Measurements from ENCODE around the gene PFKP. TPM values are rescaled to one million over a fixed set of nuclear protein-coding genes. Genes with fewer than 3 reads are reported as not detected.
"Not testable (repeated sequence)": the region's sequence is repeated elsewhere in the genome, so short reads cannot be mapped to it uniquely, and the experiment has no call there.

The PFKP gene
- total RNA-seq, 1 donor from 2014 or later = 361 TPM

DNA sequence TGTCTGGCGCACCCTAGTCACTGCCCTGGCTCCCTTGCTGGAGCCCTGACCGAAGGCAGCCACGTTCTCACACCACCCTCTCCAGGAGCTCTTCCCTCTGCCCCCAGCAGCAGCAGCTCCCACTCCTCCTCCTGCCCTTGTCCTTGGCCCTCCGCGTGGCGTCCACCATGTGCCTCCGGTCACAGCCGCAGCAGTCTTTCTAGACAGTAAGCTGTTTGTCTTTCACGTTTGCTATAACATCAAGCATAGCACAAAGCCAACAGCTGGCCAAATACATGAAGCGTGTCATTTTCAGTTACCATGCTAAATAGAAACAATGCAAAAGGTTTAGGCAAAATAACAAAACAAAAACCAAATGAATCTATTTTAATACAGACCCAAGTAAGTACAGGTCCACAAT, 101.9 kb downstream of the PFKP start:
- Histone ChIP-seq H3K9ac (ENCODE audit: low read length) (no peak overlapping the region), H3K4me1 (ENCODE audit: insufficient read depth, low read length) (no peaks in the 10 kb centered on the region), H3K36me3 (ENCODE audit: insufficient read depth, low read length) (peaks cover 50% of the 10 kb centered on the region), H3K27me3 (ENCODE audit: insufficient read depth, low read length) (no peaks in the 10 kb centered on the region), H3K4me2 (ENCODE audit: low read length) (no peak overlapping the region), H3K27ac (ENCODE audit: low read depth, low read length) (no peak overlapping the region), H4K20me1 (ENCODE audit: insufficient read depth, low read length) (peaks cover 37% of the 10 kb centered on the region), H2AFZ (ENCODE audit: low read depth, low read length) (no peak overlapping the region), H3K4me3 (ENCODE audit: insufficient read depth, low read depth, low read length) (no peak overlapping the region), H3K9me3 (ENCODE audit: insufficient read depth, low read depth, low read length) (no peaks in the 10 kb centered on the region), H3K79me2 (ENCODE audit: insufficient read depth, low read length) (peaks cover 48% of the 10 kb centered on the region)
- Mint-ChIP-seq H3K27me3 (ENCODE audit: low read depth, unreplicated experiment) (no peaks in the 10 kb centered on the region), H3K27ac (ENCODE audit: unreplicated experiment) (no peak overlapping the region), H3K9me3 (ENCODE audit: unreplicated experiment) (no peaks in the 10 kb centered on the region), H3K4me1 (ENCODE audit: low read depth, unreplicated experiment) (peaks cover 2% of the 10 kb centered on the region), H3K36me3 (ENCODE audit: low read depth, unreplicated experiment) (peaks cover 34% of the 10 kb centered on the region), H3K4me3 (ENCODE audit: unreplicated experiment) (no peak overlapping the region)
- FAIRE-seq (no peak), DNase-seq (ENCODE audit: low read depth) (no peak)
- TF ChIP-seq, protein P1, sequence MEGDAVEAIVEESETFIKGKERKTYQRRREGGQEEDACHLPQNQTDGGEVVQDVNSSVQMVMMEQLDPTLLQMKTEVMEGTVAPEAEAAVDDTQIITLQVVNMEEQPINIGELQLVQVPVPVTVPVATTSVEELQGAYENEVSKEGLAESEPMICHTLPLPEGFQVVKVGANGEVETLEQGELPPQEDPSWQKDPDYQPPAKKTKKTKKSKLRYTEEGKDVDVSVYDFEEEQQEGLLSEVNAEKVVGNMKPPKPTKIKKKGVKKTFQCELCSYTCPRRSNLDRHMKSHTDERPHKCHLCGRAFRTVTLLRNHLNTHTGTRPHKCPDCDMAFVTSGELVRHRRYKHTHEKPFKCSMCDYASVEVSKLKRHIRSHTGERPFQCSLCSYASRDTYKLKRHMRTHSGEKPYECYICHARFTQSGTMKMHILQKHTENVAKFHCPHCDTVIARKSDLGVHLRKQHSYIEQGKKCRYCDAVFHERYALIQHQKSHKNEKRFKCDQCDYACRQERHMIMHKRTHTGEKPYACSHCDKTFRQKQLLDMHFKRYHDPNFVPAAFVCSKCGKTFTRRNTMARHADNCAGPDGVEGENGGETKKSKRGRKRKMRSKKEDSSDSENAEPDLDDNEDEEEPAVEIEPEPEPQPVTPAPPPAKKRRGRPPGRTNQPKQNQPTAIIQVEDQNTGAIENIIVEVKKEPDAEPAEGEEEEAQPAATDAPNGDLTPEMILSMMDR (IDR thresholded peaks at IDR 0.05; ENCODE audit: insufficient read depth, low read depth, low read length) = no peak
- TF ChIP-seq EZH2 (IDR thresholded peaks at IDR 0.05; ENCODE audit: insufficient read depth, low read length) = no peak

- Mint-ChIP-seq H3K27me3 (ENCODE audit: low read depth, unreplicated experiment) (no peaks in the 10 kb centered on the region), H3K9me3 (ENCODE audit: unreplicated experiment) (no peaks in the 10 kb centered on the region), H3K36me3 (ENCODE audit: low read depth, unreplicated experiment) (peaks cover 34% of the 10 kb centered on the region), H3K4me3 (ENCODE audit: unreplicated experiment) (no peak overlapping the region), H3K4me1 (ENCODE audit: low read depth, unreplicated experiment) (peaks cover 2% of the 10 kb centered on the region), H3K27ac (ENCODE audit: unreplicated experiment) (no peak overlapping the region)
- TF ChIP-seq, protein P1 (IDR thresholded peaks at IDR 0.05; ENCODE audit: insufficient read depth, low read depth, low read length) = no peak
- no peak for TF ChIP-seq EZH2 (IDR thresholded peaks at IDR 0.05; ENCODE audit: insufficient read depth, low read length)
- H3K9me3 ChIP-seq (ENCODE audit: insufficient read depth, low read depth, low read length) = no peaks in the 10 kb centered on the region
- peaks cover 47% of the 10 kb centered on the region for H3K36me3 ChIP-seq (ENCODE audit: insufficient read depth, low read length)
- H2AFZ ChIP-seq (ENCODE audit: low read depth, low read length) = no peak overlapping the region
- no peaks in the 10 kb centered on the region for H3K27me3 ChIP-seq (ENCODE audit: insufficient read depth, low read length)
- FAIRE-seq (no peak), DNase-seq (ENCODE audit: low read depth) (no peak)
- H3K4me1 ChIP-seq (ENCODE audit: insufficient read depth, low read length) = no peaks in the 10 kb centered on the region
- H4K20me1 ChIP-seq (ENCODE audit: insufficient read depth, low read length) = peaks cover 36% of the 10 kb centered on the region
- no peak overlapping the region for H3K4me2 ChIP-seq (ENCODE audit: low read length)
- H3K27ac ChIP-seq (ENCODE audit: low read depth, low read length) = no peak overlapping the region
- H3K79me2 ChIP-seq (ENCODE audit: insufficient read depth, low read length) = peaks cover 48% of the 10 kb centered on the region
- H3K4me3 ChIP-seq (ENCODE audit: insufficient read depth, low read depth, low read length) = no peak overlapping the region
- no peak overlapping the region for H3K9ac ChIP-seq (ENCODE audit: low read length)
Measured at GRCh38 chr10:3169673-3170072, 102.3 kb downstream of the PFKP start.

- Histone ChIP-seq H3K4me3 (ENCODE audit: insufficient read depth, low read depth, low read length) (peak overlapping the region; percentile 80), H3K9ac (ENCODE audit: low read length) (peak overlapping the region; percentile 97), H3K36me3 (ENCODE audit: insufficient read depth, low read length) (peaks cover 29% of the 10 kb centered on the region), H3K79me2 (ENCODE audit: insufficient read depth, low read length) (peaks cover 44% of the 10 kb centered on the region), H4K20me1 (ENCODE audit: insufficient read depth, low read length) (peaks cover 34% of the 10 kb centered on the region), H3K4me2 (ENCODE audit: low read length) (peak overlapping the region; percentile 81), H3K27ac (ENCODE audit: low read depth, low read length) (peak overlapping the region; percentile 94)
- not testable (repeated sequence) for H3K9me3 ChIP-seq (ENCODE audit: insufficient read depth, low read depth, low read length); DNase-seq (ENCODE audit: low read depth); H2AFZ ChIP-seq (ENCODE audit: low read depth, low read length); H3K4me1 Mint-ChIP-seq (ENCODE audit: low read depth, unreplicated experiment); H3K9me3 Mint-ChIP-seq (ENCODE audit: unreplicated experiment); H3K27me3 ChIP-seq (ENCODE audit: insufficient read depth, low read length); H3K4me1 ChIP-seq (ENCODE audit: insufficient read depth, low read length); H3K27me3 Mint-ChIP-seq (ENCODE audit: low read depth, unreplicated experiment); FAIRE-seq
- Mint-ChIP-seq H3K36me3 (ENCODE audit: low read depth, unreplicated experiment) (peaks cover 20% of the 10 kb centered on the region), H3K4me3 (ENCODE audit: unreplicated experiment) (peak overlapping the region; percentile 96), H3K27ac (ENCODE audit: unreplicated experiment) (peak overlapping the region; percentile 91)
Measured at GRCh38 chr10:3171488-3171887, 104.1 kb downstream of the PFKP start.

Measured in astrocyte (in vitro differentiated cells and primary cell).